CD14-positive monocyte (primary cell): ENCODE results near the gene SGCD. TPM values are rescaled to one million over a fixed set of nuclear protein-coding genes. Genes with fewer than 3 reads are reported as not detected.

ENCODE experiments used
- DNase-seq, 3 donors: peaks; one replicate each; pipeline ENCODE4 v3.0.0-alpha.2; 2011 to 2022
- H2AFZ ChIP-seq: 2 replicates; pipeline ENCODE4 v1.6.0; 2012; ENCODE audit warnings: mild to moderate bottlenecking, low read depth, low read length, inconsistent platforms; ENCODE audit not compliant: insufficient read depth, poor library complexity, severe bottlenecking
- H3K27ac ChIP-seq, 2 donors: 1 replicate in 1 of 2; 2 replicates in 1 of 2; pipeline ENCODE4 v1.5.1; 2012 to 2013; ENCODE audit warnings: low read length in 2 of 2, control low read depth in 1 of 2, inconsistent platforms in 1 of 2, low read depth in 1 of 2, mild to moderate bottlenecking in 1 of 2
- H3K27me3 ChIP-seq, 2 donors: one replicate each; pipeline versions ENCODE4 v1.6.0 to v1.6.1; 2011 to 2013; ENCODE audit warnings: low read length in 2 of 2; ENCODE audit not compliant: control insufficient read depth in 2 of 2, insufficient read depth in 2 of 2
- H3K36me3 ChIP-seq, 2 donors: replicated peaks in 1 of 2; 1 replicate in 1 of 2; 2 replicates in 1 of 2; pipeline versions ENCODE4 v1.5.1 to v1.6.1; 2012 to 2013; ENCODE audit warnings: low read length in 2 of 2, control low read depth in 1 of 2, inconsistent platforms in 1 of 2, mild to moderate bottlenecking in 1 of 2; ENCODE audit not compliant: insufficient read depth in 2 of 2, control insufficient read depth in 1 of 2
- H3K4me1 ChIP-seq, 2 donors: 1 replicate in 1 of 2; 2 replicates in 1 of 2; pipeline versions ENCODE4 v1.5.1 to v1.6.1; 2012 to 2013; ENCODE audit warnings: low read length in 2 of 2, control low read depth in 1 of 2, inconsistent platforms in 1 of 2, mild to moderate bottlenecking in 1 of 2, moderate library complexity in 1 of 2; ENCODE audit not compliant: insufficient read depth in 2 of 2, control insufficient read depth in 1 of 2
- H3K4me2 ChIP-seq: replicated peaks from 2 replicates; pipeline ENCODE3; 2012; ENCODE audit warnings: low read length, moderate library complexity, mild to moderate bottlenecking; ENCODE audit not compliant: poor library complexity, severe bottlenecking; ENCODE audit errors: extremely low read depth
- H3K4me3 ChIP-seq, 3 experiments: fragments of 200-600 bp in 1 of 3; sonication (generic) in 1 of 3; replicated peaks in 1 of 3; 1 replicate in 2 of 3; 2 replicates in 1 of 3; pipeline ENCODE4 v1.5.1; 2011 to 2013; ENCODE audit warnings: low read length in 3 of 3, mild to moderate bottlenecking in 3 of 3, control low read depth in 2 of 3, low read depth in 2 of 3, inconsistent platforms in 1 of 3, moderate library complexity in 1 of 3
- H3K79me2 ChIP-seq: 2 replicates; pipeline ENCODE4 v1.6.0; 2012; ENCODE audit warnings: mild to moderate bottlenecking, control low read depth, inconsistent platforms, low read length, moderate library complexity; ENCODE audit not compliant: insufficient read depth
- H3K9ac ChIP-seq: 2 replicates; pipeline ENCODE4 v1.6.0; 2017; ENCODE audit warnings: low read length, mild to moderate bottlenecking; ENCODE audit not compliant: insufficient read depth, poor library complexity, severe bottlenecking
- H3K9me3 ChIP-seq, 2 donors: replicated peaks in 1 of 2; 1 replicate in 1 of 2; 2 replicates in 1 of 2; pipeline versions ENCODE4 v1.5.1 to v1.6.1; 2012 to 2013; ENCODE audit warnings: low read length in 2 of 2, control low read depth in 1 of 2; ENCODE audit not compliant: control insufficient read depth in 1 of 2, insufficient read depth in 1 of 2
- H4K20me1 ChIP-seq: 2 replicates; pipeline ENCODE4 v1.6.0; 2012; ENCODE audit warnings: mild to moderate bottlenecking, low read length, control low read depth, moderate library complexity; ENCODE audit not compliant: insufficient read depth
- H3K27ac Mint-ChIP-seq, 7 donors: one replicate each; pipeline ENCODE4 v1.8.0; 2020; ENCODE audit warnings: mild to moderate bottlenecking in 7 of 7, mixed read lengths in 7 of 7, moderate library complexity in 6 of 7, inconsistent platforms in 2 of 7
- H3K27me3 Mint-ChIP-seq, 3 donors: one replicate each; pipeline ENCODE4 v1.8.0; 2021 to 2022; ENCODE audit warnings: low read depth in 3 of 3, mild to moderate bottlenecking in 3 of 3, mixed read lengths in 3 of 3, moderate library complexity in 3 of 3, inconsistent platforms in 1 of 3
- H3K36me3 Mint-ChIP-seq, 2 donors: one replicate each; pipeline ENCODE4 v1.8.0; 2020; ENCODE audit warnings: mixed read lengths in 2 of 2, inconsistent platforms in 1 of 2, mild to moderate bottlenecking in 1 of 2
- H3K4me1 Mint-ChIP-seq: one replicate; pipeline ENCODE4 v1.8.0; 2020; ENCODE audit warnings: mild to moderate bottlenecking, mixed read lengths
- H3K4me3 Mint-ChIP-seq, 2 donors: one replicate each; pipeline ENCODE4 v1.8.0; 2020; ENCODE audit warnings: mild to moderate bottlenecking in 2 of 2, mixed read lengths in 2 of 2, moderate library complexity in 1 of 2
- H3K9me3 Mint-ChIP-seq, 7 donors: one replicate each; pipeline ENCODE4 v1.8.0; 2020 to 2022; ENCODE audit warnings: mixed read lengths in 7 of 7, mild to moderate bottlenecking in 6 of 7, moderate library complexity in 6 of 7, inconsistent platforms in 2 of 7
- CTCF ChIP-seq: fragments of 200-600 bp; IDR thresholded peaks from one replicate; pipeline ENCODE4 v1.8.0; 2022; ENCODE audit warnings: antibody characterized with exemption, mild to moderate bottlenecking
- WGBS: methylation state at CpG from one replicate; pipeline ENCODE4 v1.1.5; 2013; ENCODE audit warnings: missing lambda C conversion rate; ENCODE audit not compliant: insufficient coverage; 5-methylcytosine and 5-hydroxymethylcytosine counted together
- intact Hi-C, 2 donors: fragments of 100-400 bp; cut with micrococcal nuclease; formaldehyde crosslinking; loops; one replicate each; pipeline versions ENCODE4 v1.15.0 to v1.15.1; 2023
- polyA plus RNA-seq, 3 donors: library from polyadenylated mRNA; depleted of rRNA in 1 of 3; unstranded in 2 of 3; stranded (reverse) in 1 of 3; fragments of 300-500 nt in 2 of 3; fragments of >200 nt in 1 of 3; fragmentation: Illumina TruSeq in 2 of 3; gene quantifications; 1 replicate in 2 of 3; 2 replicates in 1 of 3; pipeline ENCODE4 v1.2.3, GENCODE V29; 2012 to 2021

Gene SGCD
- polyA plus RNA-seq, 3 donors, result not detected

DNA sequence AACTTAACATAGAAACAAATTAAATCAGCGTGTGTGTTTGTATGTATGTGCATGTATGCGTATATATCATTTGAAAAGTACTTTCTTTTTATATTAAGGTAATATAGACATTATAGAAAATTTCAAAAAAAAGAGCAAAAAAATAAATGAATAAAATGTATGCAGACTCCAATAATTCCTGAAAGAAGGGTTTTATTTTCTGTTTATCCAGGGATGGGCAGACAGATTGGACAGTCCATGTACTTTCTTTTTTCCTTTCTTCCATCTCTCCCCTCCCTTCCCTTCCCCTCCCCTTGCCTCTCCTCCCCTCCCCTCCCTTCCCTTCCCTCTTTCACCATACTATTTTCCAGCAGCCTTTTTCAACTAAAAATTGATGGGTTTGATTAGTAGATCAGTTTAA, 123.8 kb downstream of the SGCD start:
- intact Hi-C loops, result no loop called here
- no CpG with 5 or more reads among the region's 2 CpGs for WGBS
- H3K4me1 Mint-ChIP-seq, result no peaks in the 10 kb centered on the region

GRCh38 chr5:156451505-156451904, 124.5 kb downstream of the SGCD start:
- Histone ChIP-seq H3K27me3 (no peaks in the 10 kb centered on the region), H4K20me1 (no peaks in the 10 kb centered on the region), H2AFZ (no peak overlapping the region), H3K9me3 (no peaks in the 10 kb centered on the region), H3K9ac (no peak overlapping the region), H3K4me2 (no peak overlapping the region), H3K4me1 (no peaks in the 10 kb centered on the region), H3K4me3 (no peak overlapping the region), H3K36me3 (no peaks in the 10 kb centered on the region), H3K27ac (no peak overlapping the region), H3K79me2 (no peaks in the 10 kb centered on the region)
- Mint-ChIP-seq H3K27me3 (peaks cover 0 to 3% (median 0%) of the 10 kb centered on the region in 3 donors), H3K27ac (no peak overlapping the region), H3K36me3 (no peaks in the 10 kb centered on the region), H3K9me3 (no peaks in the 10 kb centered on the region), H3K4me3 (no peak overlapping the region), H3K4me1 (no peaks in the 10 kb centered on the region)
- no CpG with 5 or more reads among the region's 1 CpG for WGBS
- DNase-seq, result no peak
- TF ChIP-seq CTCF, result no peak
- intact Hi-C loops, result no loop called here

More for the DNA sequence above, 123.8 kb downstream of the SGCD start:
- no peaks in the 10 kb centered on the region for H3K36me3 Mint-ChIP-seq
- Histone ChIP-seq H3K36me3 (no peaks in the 10 kb centered on the region), H3K4me2 (no peak overlapping the region), H3K4me3 (no peak overlapping the region), H3K9me3 (no peaks in the 10 kb centered on the region), H3K27me3 (no peaks in the 10 kb centered on the region), H2AFZ (no peak overlapping the region), H3K4me1 (no peaks in the 10 kb centered on the region), H3K9ac (no peak overlapping the region), H3K27ac (no peak overlapping the region), H3K79me2 (no peaks in the 10 kb centered on the region), H4K20me1 (no peaks in the 10 kb centered on the region)
- H3K27ac Mint-ChIP-seq, result no peak overlapping the region
- H3K4me3 Mint-ChIP-seq, result no peak overlapping the region
- no peak for DNase-seq
- TF ChIP-seq CTCF, result no peak
- H3K9me3 Mint-ChIP-seq, result peaks cover 0 to 2% (median 0%) of the 10 kb centered on the region in 7 donors
- H3K27me3 Mint-ChIP-seq, result no peaks in the 10 kb centered on the region
